Retinal pigment epithelial cell (primary cell): ENCODE data around the gene KRT81.
"Not testable (repeated sequence)": the region's sequence is repeated elsewhere in the genome, so short reads cannot be mapped to it uniquely, and the experiment has no call there.

Experiments
- DNase-seq: peaks from one replicate; pipeline ENCODE4 v3.0.0-alpha.2; 2010; ENCODE audit warnings: low read depth
- H3K4me3 ChIP-seq: 2 replicates; pipeline ENCODE4 v1.5.1; 2011; ENCODE audit warnings: mild to moderate bottlenecking, low read length, control low read depth, moderate library complexity
- CTCF ChIP-seq: conservative IDR thresholded peaks from 2 replicates; pipeline ENCODE4 v1.5.1; 2011; ENCODE audit warnings: low read depth, low read length, control low read depth, inconsistent platforms

The KRT81 gene

GRCh38 chr12:52295663-52296062 is 4.3 kb upstream of the KRT81 start:
- TF ChIP-seq CTCF, result no peak
- no peak for DNase-seq
- no peak overlapping the region for H3K4me3 ChIP-seq

- no peak for TF ChIP-seq CTCF
- DNase-seq, result no peak
Measured at GRCh38 chr12:52294803-52295202, 3.5 kb upstream of the KRT81 start.

GRCh38 chr12:52293926-52294325 is 2.6 kb upstream of the KRT81 start:
- no peak overlapping the region for H3K4me3 ChIP-seq
- no peak for DNase-seq
- no peak for TF ChIP-seq CTCF

More at GRCh38 chr12:52294803-52295202, 3.5 kb upstream of the KRT81 start:
- H3K4me3 ChIP-seq, result no peak overlapping the region

- H3K4me3 ChIP-seq, DNase-seq: not testable (repeated sequence)
Measured at GRCh38 chr12:52290483-52291134, 725 bp downstream of the KRT81 start.

- H3K4me3 ChIP-seq, DNase-seq: not testable (repeated sequence)
Measured at GRCh38 chr12:52287816-52288805, 3.2 kb downstream of the KRT81 start.

- DNase-seq, H3K4me3 ChIP-seq: not testable (repeated sequence)
Measured at GRCh38 chr12:52286857-52287785, 4.2 kb downstream of the KRT81 start.

- H3K4me3 ChIP-seq, result no peak overlapping the region
- TF ChIP-seq CTCF, result no peak
- DNase-seq, result no peak
Measured at GRCh38 chr12:52285851-52286530, 5.3 kb downstream of the KRT81 start.

- no peak overlapping the region for H3K4me3 ChIP-seq
- no peak for TF ChIP-seq CTCF
- no peak for DNase-seq
Measured at GRCh38 chr12:52285172-52285745, 6.1 kb downstream of the KRT81 start.
